HuH-7 (cell line): ENCODE data around the gene PPP1R3C.

Experiments
- DNase-seq: peaks from one replicate; pipeline ENCODE4 v3.0.0; 2011; ENCODE audit warnings: low spot score

The PPP1R3C gene

DNA sequence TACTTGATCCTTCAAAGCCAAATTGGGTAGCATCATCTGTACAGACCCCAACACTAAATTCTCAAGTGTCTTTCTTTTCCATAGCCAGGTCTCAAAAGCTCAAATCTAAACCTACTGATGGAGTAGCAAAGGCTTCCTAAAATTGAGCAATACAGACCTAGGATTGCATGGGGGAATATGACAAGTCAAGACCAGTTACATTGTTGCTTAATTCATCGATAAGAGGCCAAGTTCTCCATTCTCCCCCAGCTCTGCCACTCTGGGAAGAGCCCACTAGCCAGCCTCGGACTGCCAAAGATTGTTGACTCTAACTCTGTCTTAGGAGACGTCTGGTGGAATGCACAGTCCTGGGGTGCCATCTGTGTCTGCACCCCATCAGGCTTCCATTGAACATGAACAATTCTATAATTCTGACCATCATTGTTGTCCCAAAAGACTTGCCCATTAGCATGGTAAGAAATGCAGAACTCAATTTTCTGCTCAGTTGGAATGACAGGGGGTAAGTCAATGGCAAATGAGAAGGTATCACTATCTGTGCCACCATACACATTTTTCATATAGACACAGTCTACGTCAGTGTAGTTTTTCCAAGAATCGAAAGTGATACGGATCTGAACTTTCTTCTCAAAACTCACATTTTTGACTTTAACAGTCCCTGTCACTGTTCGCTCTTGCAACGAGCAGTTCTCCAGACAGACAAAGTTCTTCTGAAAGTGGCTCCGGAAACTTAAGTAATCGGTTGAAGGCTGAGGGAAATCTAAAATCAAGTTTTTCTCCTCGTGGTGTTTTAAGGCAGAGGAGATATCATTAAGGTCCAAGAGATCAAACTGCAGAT is 2.9 kb downstream of the PPP1R3C start:
- DNase-seq: no peak

DNA sequence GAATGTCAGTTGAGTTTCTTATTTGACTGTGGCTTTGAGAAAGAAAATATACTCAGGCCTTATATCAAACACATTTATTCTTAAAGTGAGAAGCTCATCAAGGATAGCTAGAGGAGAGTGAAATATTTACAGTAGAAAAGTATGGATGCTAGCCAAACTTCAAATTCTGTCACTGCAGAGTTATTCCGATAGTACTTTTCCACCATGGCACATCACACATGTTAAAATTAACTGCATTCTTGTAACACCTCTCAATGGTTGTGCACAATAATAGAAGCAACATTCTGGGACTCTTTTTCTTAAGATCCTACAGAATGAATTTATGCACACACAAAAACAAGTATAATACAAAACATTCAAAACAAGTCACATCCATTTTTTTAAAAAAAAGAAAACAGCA is 4.5 kb downstream of the PPP1R3C start:
- DNase-seq: no peak

- DNase-seq: no peak
These were observed 5.3 kb downstream of the PPP1R3C start for GRCh38 chr10:91627344-91628102.

GRCh38 chr10:91626936-91627335 is 5.9 kb downstream of the PPP1R3C start:
- DNase-seq: no peak

DNA sequence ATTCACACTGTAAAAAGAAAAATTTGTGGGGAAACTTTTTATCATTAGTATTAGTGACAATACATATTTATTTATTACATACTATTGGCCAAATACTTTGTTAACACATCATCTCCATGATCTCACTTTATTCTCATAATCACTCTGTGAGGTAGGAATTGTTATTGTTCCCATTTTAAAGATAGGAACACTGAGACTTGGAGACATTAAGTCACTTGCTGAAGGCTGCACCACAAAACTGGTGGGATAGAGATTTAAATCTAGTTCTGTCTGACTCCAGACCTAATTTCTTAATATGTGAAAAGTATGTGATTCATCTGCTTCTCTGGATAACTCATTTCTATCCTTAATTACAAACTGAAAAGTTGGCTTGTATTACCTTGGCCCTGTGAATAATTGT is 8.2 kb downstream of the PPP1R3C start:
- DNase-seq: no peak

DNA sequence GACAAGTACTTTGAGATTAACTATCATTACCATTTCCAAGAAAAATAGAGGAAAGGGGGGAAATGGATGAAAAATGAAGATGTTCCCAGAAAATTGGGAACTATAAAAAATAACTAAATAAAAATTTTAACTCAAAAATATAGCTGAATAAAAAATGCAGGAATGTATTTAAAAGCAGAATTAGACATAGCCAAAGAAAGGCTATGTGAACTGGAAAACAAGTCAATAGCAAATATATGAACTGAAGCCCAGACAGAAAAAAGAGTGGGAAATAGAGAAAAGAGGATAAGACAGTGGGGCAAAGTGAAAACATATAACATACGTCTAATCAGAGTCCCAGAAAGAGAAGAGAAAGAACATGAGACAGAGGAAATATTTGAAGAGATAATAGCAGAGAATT is 10.3 kb downstream of the PPP1R3C start:
- DNase-seq: no peak

DNA sequence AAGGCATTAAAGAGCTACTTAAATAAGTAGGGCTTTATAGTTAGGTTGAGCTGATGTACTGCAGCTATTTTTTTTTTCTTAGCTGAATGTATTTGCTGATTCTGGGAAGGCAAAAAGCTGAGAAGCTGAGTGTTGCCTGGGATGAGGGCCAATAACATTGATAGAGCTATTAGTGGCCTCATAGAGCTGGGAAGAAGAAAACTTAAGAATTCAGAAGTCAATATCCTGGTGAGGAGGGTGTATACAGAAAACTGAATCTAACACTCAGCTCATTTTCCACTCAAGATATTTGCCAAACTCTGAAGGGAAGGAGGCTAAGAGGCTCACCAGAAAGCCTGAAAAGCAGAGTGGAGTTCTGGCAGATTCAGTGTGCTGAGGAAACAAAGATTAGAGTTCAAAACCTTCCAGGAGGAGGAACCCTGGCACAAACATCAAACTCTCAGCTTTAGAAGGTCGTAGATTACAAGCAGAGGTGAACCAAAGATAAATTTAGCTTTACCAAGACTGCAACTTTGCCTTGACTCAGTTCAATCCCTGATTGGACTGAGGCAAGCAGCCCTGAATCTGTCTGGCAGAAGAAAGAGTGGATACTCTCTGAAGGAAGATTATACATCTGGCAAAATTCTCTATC is 11.3 kb downstream of the PPP1R3C start:
- DNase-seq: no peak

DNA sequence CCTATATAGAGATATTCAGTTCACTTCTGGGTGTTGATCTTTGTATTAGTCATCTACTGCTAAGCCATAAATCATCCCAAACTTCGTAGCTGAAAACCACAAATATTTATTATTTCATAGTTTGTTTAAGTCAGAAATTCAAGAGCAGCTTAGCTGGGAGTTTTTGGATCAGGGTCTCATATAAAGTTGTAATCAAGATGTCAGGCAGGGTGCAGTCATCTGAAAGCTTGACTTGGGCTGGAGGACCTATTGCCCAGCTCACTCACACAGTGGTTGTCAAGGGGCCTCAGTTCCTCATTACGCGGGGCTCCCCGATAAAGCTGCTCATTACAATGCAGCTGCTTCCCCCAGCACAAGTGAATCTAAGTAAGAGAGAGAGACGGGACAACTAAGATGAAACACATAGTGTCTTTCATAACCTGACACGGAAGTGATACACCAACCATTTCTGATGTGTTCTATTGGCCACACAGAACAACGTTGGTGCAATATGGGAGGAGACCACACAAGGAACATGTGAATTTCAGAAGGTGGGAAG is 15.7 kb downstream of the PPP1R3C start:
- DNase-seq: no peak

GRCh38 chr10:91616137-91616536 is 16.7 kb downstream of the PPP1R3C start:
- no peak for DNase-seq

DNA sequence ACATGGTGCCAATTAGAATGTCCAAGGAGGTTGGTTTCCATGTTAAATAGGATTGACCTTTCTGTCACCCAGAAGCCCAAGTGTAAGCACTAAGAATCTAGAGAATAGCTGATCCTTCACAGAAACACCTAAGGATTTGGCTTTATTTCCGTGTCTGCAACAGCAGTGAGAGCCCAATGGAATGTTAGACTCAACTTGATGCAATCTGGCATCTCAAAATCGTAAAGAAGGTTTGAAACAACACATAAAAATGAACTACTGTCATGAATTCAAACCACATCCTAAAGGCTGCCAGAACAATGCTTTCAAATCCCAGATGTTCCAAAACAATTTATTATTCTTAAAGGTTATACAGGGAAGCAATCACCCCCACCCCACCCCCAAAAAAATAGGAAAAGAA is 18.6 kb downstream of the PPP1R3C start:
- no peak for DNase-seq

- no peak for DNase-seq
These were observed 19.3 kb downstream of the PPP1R3C start for GRCh38 chr10:91613411-91614187.

- no peak for DNase-seq
These were observed 22.0 kb downstream of the PPP1R3C start for GRCh38 chr10:91610919-91611318.

DNA sequence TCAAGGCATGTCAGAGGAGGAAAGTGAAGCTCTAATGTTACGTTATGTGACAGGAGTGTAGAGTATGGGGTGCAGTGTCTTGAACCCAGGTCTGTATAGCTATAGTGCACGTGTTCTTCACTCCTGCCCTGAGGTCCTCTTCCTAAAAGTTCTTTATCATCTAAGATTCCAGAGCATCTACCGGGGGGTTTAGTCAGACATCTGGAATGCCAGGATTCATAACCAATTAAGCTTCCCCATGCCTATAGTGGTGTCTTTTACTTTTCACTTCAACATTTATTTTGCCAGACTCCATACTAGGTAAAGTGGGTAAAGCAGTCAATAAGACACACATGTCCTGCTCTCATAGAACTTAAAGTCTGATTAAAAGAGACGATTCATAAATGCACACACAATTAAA is 22.4 kb downstream of the PPP1R3C start:
- DNase-seq: no peak

DNA sequence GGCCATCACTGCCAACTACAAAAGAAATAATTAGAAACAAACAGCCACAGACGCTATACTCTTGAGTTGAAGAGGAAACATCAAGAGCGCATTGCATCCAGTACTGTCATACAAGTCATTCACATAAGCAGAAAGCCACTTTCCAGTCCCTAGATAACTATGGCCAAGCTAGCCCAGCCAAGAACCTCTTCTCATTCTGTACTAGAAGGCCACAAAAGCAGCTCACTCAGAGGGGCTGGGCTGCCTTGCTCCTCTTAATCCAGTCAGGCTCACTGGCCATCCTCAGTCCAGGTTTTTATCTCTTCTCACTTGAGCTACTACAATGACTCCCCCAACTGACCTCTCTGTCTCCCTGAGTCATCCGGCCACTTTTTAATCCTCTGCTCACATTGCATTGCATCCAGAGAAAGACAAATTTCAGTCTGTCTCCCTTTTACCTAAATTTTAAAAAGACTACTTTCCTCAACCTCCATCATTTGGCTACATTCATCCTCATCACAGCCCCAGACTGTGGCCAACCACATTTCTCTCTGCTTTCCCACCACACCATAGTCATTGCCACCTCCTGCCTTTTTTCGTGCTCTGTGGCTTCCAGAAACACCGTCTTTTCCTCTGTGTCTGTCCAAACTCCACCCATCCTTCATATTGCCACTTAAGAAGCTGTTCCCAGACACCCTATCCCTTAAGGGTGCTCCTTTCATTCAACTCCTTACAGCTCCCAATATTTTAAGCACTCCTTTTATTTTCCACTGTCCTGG is 25.0 kb downstream of the PPP1R3C start:
- DNase-seq: no peak

- DNase-seq: no peak
These were observed 26.9 kb downstream of the PPP1R3C start for GRCh38 chr10:91605968-91606367.

DNA sequence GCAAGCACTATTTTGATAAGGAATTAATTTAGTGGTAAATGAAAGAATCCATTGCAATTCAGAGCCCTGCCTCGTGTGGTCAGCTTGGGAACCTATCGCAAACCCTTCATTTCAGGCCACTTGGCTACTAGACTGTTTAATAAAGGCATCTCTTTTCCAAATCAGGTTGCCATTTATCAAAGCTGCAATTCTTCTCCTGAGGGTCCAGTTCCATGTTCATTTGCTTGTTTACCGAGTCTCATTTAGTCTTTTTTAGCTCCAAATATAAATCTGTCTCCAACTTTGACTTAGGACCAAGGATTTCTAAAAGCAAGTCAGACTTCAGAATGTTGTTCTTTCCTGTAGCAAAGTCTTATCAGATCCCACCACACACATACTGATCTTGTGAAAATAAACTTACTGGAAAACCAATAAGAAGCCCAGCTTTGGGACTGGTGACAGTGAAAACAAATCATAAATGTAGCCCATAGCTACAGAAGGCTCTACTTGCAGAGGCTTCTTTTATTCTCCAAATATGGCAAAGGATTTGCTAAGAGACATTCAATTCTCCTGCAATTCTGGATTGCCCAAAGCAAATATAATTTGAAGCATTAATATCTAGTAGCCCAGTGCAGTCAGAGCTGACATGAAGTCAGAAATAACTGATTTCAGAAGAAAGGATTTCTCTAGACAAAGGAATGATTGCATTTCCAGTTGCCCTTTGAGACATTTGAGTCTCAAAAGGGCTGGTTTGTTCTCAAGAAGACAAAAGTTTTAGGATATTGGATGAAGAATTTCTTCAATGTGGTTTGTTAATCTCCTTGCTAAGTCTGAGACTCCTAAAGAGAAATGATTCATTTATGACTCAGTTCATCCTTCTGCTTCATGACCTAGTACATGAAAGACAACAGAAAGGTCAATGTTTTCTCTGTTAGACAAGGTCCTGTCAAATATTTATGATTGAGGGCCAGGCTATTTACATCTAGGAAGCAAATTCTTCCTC is 28.0 kb downstream of the PPP1R3C start:
- no peak for DNase-seq

- no peak for DNase-seq
These were observed 28.9 kb downstream of the PPP1R3C start for GRCh38 chr10:91603931-91604331.

- no peak for DNase-seq
These were observed 29.9 kb downstream of the PPP1R3C start for GRCh38 chr10:91602868-91603568.

DNA sequence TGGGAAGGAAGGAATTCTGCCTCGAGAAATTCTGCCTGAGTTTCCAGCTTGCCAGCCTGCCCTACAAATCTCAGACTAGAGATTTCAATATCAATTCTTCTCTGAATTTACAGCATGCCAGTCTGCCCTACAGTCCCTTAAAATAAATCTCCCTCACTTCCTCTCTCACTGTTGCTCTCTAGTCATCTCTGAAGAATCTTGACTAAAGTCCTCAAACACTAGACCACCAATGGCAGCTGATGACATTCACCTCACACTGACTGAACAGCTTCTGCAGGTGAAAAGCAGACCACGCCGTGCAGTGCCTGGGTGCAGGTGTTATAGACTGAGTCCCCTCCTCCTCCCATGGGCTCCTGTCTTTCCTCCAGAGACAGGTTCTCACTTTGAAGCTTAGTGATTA is 30.4 kb downstream of the PPP1R3C start:
- no peak for DNase-seq
